NCI-H748 (cell line): ENCODE results near the gene ASB4.

Experiments
- DNase-seq: peaks from one replicate; lab custom pipeline; 2025; ENCODE audit not compliant: unreplicated experiment; lab: John Stamatoyannopoulos, UW

ASB4 gene

GRCh38 chr7:95478272-95479037 lies 7.3 kb upstream of the ASB4 start:
- peak; percentile 95 for DNase-seq

- DNase-seq = no peak
These were observed 5.6 kb upstream of the ASB4 start for GRCh38 chr7:95479992-95480624.

- peak; percentile 31 for DNase-seq
These were observed 4.2 kb upstream of the ASB4 start for GRCh38 chr7:95481271-95482165.

GRCh38 chr7:95482424-95482823 lies 3.3 kb upstream of the ASB4 start:
- DNase-seq = no peak

- DNase-seq = no peak
These were observed 4.6 kb downstream of the ASB4 start for GRCh38 chr7:95490231-95490762.

GRCh38 chr7:95491201-95491600 lies 5.5 kb downstream of the ASB4 start:
- no peak for DNase-seq

- peak; percentile 73 for DNase-seq
These were observed 6.0 kb downstream of the ASB4 start for GRCh38 chr7:95491634-95492314.

GRCh38 chr7:95493247-95493646 lies 7.5 kb downstream of the ASB4 start:
- no peak for DNase-seq

- no peak for DNase-seq
These were observed 8.1 kb downstream of the ASB4 start for GRCh38 chr7:95493844-95494243.

- DNase-seq = no peak
These were observed 15.6 kb downstream of the ASB4 start for GRCh38 chr7:95501261-95501832.

- DNase-seq = no peak
These were observed 16.7 kb downstream of the ASB4 start for GRCh38 chr7:95502403-95502802.

GRCh38 chr7:95503271-95504131 lies 17.8 kb downstream of the ASB4 start:
- peak; percentile 84 for DNase-seq

GRCh38 chr7:95504132-95504588 lies 18.4 kb downstream of the ASB4 start:
- DNase-seq = peak; percentile 27

- DNase-seq = no peak
These were observed 23.0 kb downstream of the ASB4 start for GRCh38 chr7:95508780-95509179.

- peak; percentile 99 for DNase-seq
These were observed 23.5 kb downstream of the ASB4 start for GRCh38 chr7:95509199-95509598.

GRCh38 chr7:95511716-95512260 lies 26.0 kb downstream of the ASB4 start:
- DNase-seq = peak; percentile 84

GRCh38 chr7:95517458-95517857 lies 31.7 kb downstream of the ASB4 start:
- DNase-seq = no peak

- no peak for DNase-seq
These were observed 32.1 kb downstream of the ASB4 start for GRCh38 chr7:95517870-95518269.

GRCh38 chr7:95520136-95520535 lies 34.4 kb downstream of the ASB4 start:
- peak; percentile 85 for DNase-seq
